HEK293T (cell line): Measurements from ENCODE around the gene LRSAM1.

Experiments used
- BHLHE40 ChIP-seq: fragments of 450-650 bp; IDR thresholded peaks from 2 replicates; pipeline ENCODE4 v1.6.1; 2016; ENCODE audit warnings: mild to moderate bottlenecking, moderate library complexity, borderline replicate concordance
- ELF4 ChIP-seq: fragments of 450-650 bp; IDR thresholded peaks from 2 replicates; pipeline ENCODE4 v1.6.1; 2017; ENCODE audit warnings: antibody characterized with exemption
- FOXA1 ChIP-seq: fragments of 450-650 bp; IDR thresholded peaks from 2 replicates; pipeline ENCODE4 v1.6.1; 2016; ENCODE audit warnings: mild to moderate bottlenecking
- FOXK2 ChIP-seq: fragments of 450-650 bp; IDR thresholded peaks from 2 replicates; pipeline ENCODE4 v1.6.1; 2016; ENCODE audit warnings: mild to moderate bottlenecking
- FOXM1 ChIP-seq: fragments of 450-650 bp; IDR thresholded peaks from 2 replicates; pipeline ENCODE4 v1.6.1; 2017; ENCODE audit warnings: mild to moderate bottlenecking, borderline replicate concordance
- HDGF ChIP-seq: fragments of 450-650 bp; IDR thresholded peaks from 2 replicates; pipeline ENCODE4 v1.6.1; 2017; ENCODE audit warnings: antibody characterized with exemption, borderline replicate concordance
- L3MBTL2 ChIP-seq: fragments of 450-650 bp; conservative IDR thresholded peaks from 2 replicates; pipeline ENCODE4 v1.6.1; 2016; ENCODE audit warnings: mild to moderate bottlenecking
- SP1 ChIP-seq: fragments of 450-650 bp; IDR thresholded peaks from 2 replicates; pipeline ENCODE4 v1.6.1; 2017
- SUZ12 ChIP-seq: fragments of 450-650 bp; IDR thresholded peaks from 2 replicates; pipeline ENCODE4 v1.6.1; 2016; ENCODE audit warnings: mild to moderate bottlenecking
- TARDBP ChIP-seq: fragments of 450-650 bp; IDR thresholded peaks from 2 replicates; pipeline ENCODE4 v1.6.1; 2016
- ZNF384 ChIP-seq: fragments of 450-650 bp; IDR thresholded peaks from 2 replicates; pipeline ENCODE4 v1.6.1; 2016
- TF ChIP-seq, protein P1 (sequence below): fragments of 450-650 bp; IDR thresholded peaks from 2 replicates; pipeline ENCODE4 v1.6.1; 2016

DNA sequence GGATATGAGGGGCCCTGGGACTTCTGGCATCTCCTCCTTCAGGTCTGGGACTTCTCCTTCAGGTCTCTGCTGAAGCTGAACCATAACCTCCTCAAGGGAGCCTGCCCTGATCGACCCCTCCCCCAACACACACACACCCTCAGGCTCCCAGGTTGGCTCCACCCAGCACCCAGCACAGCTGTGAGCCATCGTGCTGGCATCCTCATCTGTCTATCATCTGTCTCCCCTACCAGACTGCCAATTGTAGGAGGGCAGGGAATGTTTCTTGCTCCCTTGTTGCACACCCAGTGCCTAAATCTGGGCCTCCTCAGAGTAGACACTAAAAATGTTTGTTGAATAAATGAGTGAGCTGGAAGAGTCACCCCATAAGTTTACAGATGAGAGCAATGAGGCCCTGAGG, 71.4 kb downstream of the LRSAM1 start:
- TF ChIP-seq TARDBP (no peak), SP1 (no peak), HDGF (no peak), L3MBTL2 (no peak), BHLHE40 (no peak), FOXM1 (no peak), FOXA1 (no peak), SUZ12 (no peak), ELF4 (no peak), FOXK2 (no peak), ZNF384 (no peak)
- TF ChIP-seq, protein P1, sequence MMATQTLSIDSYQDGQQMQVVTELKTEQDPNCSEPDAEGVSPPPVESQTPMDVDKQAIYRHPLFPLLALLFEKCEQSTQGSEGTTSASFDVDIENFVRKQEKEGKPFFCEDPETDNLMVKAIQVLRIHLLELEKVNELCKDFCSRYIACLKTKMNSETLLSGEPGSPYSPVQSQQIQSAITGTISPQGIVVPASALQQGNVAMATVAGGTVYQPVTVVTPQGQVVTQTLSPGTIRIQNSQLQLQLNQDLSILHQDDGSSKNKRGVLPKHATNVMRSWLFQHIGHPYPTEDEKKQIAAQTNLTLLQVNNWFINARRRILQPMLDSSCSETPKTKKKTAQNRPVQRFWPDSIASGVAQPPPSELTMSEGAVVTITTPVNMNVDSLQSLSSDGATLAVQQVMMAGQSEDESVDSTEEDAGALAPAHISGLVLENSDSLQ, result no peak
